Measurements from ENCODE around the gene DIS3L2. TPM values are rescaled to one million over a fixed set of nuclear protein-coding genes. Genes with fewer than 3 reads are reported as not detected.

Gene DIS3L2
- total RNA-seq, 1 donor from 2014 or later = 24.0 TPM

DNA sequence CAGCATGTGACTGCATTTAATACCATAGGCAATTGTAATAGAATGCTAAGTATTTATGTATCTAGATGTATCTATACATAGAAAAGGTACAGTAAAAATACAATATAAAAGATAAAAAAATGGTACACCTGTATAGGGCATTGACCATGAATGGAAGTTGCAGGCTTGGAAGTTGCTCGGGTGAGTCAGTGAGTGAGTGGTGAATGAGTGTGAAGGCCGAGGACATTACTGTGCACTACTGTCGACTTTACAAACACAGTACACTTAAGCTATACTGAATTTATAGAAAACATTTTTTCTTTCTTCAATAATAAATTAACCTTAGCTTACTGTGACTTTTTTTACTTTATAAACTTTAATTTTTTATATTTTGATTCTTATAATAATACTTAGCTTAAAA lies 8.9 kb downstream of the DIS3L2 start:
- no peak for FAIRE-seq
- H3K4me2 ChIP-seq (ENCODE audit: low read length) = no peak overlapping the region
- H3K27ac ChIP-seq (ENCODE audit: low read depth, low read length) = no peak overlapping the region
- H4K20me1 ChIP-seq (ENCODE audit: insufficient read depth, low read length) = peaks cover 25% of the 10 kb centered on the region
- no peak overlapping the region for H3K9ac ChIP-seq (ENCODE audit: low read length)
- H3K4me1 Mint-ChIP-seq (ENCODE audit: low read depth, unreplicated experiment) = no peaks in the 10 kb centered on the region
- no peak overlapping the region for H3K4me3 Mint-ChIP-seq (ENCODE audit: unreplicated experiment)
- no peaks in the 10 kb centered on the region for H3K36me3 ChIP-seq (ENCODE audit: insufficient read depth, low read length)
- no peak overlapping the region for H3K27ac Mint-ChIP-seq (ENCODE audit: unreplicated experiment)
- H3K36me3 Mint-ChIP-seq (ENCODE audit: low read depth, unreplicated experiment) = no peaks in the 10 kb centered on the region
- no peaks in the 10 kb centered on the region for H3K27me3 Mint-ChIP-seq (ENCODE audit: low read depth, unreplicated experiment)
- H3K4me1 ChIP-seq (ENCODE audit: insufficient read depth, low read length) = no peaks in the 10 kb centered on the region
- no peak overlapping the region for H3K4me3 ChIP-seq (ENCODE audit: insufficient read depth, low read depth, low read length)
- peaks cover 60% of the 10 kb centered on the region for H3K79me2 ChIP-seq (ENCODE audit: insufficient read depth, low read length)
- H3K27me3 ChIP-seq (ENCODE audit: insufficient read depth, low read length) = no peaks in the 10 kb centered on the region
- no peak overlapping the region for H2AFZ ChIP-seq (ENCODE audit: low read depth, low read length)
- H3K9me3 ChIP-seq (ENCODE audit: insufficient read depth, low read depth, low read length) = no peaks in the 10 kb centered on the region
- TF ChIP-seq, protein P1, sequence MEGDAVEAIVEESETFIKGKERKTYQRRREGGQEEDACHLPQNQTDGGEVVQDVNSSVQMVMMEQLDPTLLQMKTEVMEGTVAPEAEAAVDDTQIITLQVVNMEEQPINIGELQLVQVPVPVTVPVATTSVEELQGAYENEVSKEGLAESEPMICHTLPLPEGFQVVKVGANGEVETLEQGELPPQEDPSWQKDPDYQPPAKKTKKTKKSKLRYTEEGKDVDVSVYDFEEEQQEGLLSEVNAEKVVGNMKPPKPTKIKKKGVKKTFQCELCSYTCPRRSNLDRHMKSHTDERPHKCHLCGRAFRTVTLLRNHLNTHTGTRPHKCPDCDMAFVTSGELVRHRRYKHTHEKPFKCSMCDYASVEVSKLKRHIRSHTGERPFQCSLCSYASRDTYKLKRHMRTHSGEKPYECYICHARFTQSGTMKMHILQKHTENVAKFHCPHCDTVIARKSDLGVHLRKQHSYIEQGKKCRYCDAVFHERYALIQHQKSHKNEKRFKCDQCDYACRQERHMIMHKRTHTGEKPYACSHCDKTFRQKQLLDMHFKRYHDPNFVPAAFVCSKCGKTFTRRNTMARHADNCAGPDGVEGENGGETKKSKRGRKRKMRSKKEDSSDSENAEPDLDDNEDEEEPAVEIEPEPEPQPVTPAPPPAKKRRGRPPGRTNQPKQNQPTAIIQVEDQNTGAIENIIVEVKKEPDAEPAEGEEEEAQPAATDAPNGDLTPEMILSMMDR (IDR thresholded peaks at IDR 0.05; ENCODE audit: insufficient read depth, low read depth, low read length) = no peak
- TF ChIP-seq EZH2 (IDR thresholded peaks at IDR 0.05; ENCODE audit: insufficient read depth, low read length) = no peak
- H3K9me3 Mint-ChIP-seq (ENCODE audit: unreplicated experiment) = peaks cover 2% of the 10 kb centered on the region
- peak; percentile 11 for DNase-seq (ENCODE audit: low read depth)

DNA sequence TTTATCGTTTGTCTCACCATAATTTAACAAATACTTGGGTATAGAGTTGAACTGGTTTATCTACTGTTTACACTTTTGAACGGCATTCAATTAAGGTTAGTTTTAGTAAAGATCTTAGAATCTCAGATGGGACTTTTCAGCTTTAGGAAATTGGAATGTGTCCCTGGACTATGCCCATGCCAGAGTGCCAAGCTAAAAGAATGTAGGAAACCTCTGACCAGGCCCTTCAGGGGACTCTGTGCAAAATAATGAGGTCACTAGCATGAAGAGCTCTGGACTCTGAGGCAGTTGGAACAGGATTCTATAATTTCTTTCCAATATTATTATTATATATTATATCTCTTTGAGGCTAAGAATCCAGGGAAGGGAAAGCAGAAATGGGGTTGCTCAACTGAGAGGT lies 13.5 kb downstream of the DIS3L2 start:
- H3K9me3 ChIP-seq (ENCODE audit: insufficient read depth, low read depth, low read length) = no peaks in the 10 kb centered on the region
- Mint-ChIP-seq H3K27ac (ENCODE audit: unreplicated experiment) (no peak overlapping the region), H3K4me3 (ENCODE audit: unreplicated experiment) (no peak overlapping the region), H3K4me1 (ENCODE audit: low read depth, unreplicated experiment) (no peaks in the 10 kb centered on the region), H3K27me3 (ENCODE audit: low read depth, unreplicated experiment) (no peaks in the 10 kb centered on the region), H3K36me3 (ENCODE audit: low read depth, unreplicated experiment) (peaks cover 1% of the 10 kb centered on the region), H3K9me3 (ENCODE audit: unreplicated experiment) (no peaks in the 10 kb centered on the region)
- TF ChIP-seq EZH2 (IDR thresholded peaks at IDR 0.05; ENCODE audit: insufficient read depth, low read length) = no peak
- TF ChIP-seq, protein P1 (IDR thresholded peaks at IDR 0.05; ENCODE audit: insufficient read depth, low read depth, low read length) = no peak
- H3K4me1 ChIP-seq (ENCODE audit: insufficient read depth, low read length) = no peaks in the 10 kb centered on the region
- H4K20me1 ChIP-seq (ENCODE audit: insufficient read depth, low read length) = peaks cover 7% of the 10 kb centered on the region
- no peak overlapping the region for H2AFZ ChIP-seq (ENCODE audit: low read depth, low read length)
- no peaks in the 10 kb centered on the region for H3K27me3 ChIP-seq (ENCODE audit: insufficient read depth, low read length)
- peaks cover 51% of the 10 kb centered on the region for H3K79me2 ChIP-seq (ENCODE audit: insufficient read depth, low read length)
- no peak overlapping the region for H3K4me3 ChIP-seq (ENCODE audit: insufficient read depth, low read depth, low read length)
- no peaks in the 10 kb centered on the region for H3K36me3 ChIP-seq (ENCODE audit: insufficient read depth, low read length)
- no peak overlapping the region for H3K27ac ChIP-seq (ENCODE audit: low read depth, low read length)
- H3K9ac ChIP-seq (ENCODE audit: low read length) = no peak overlapping the region
- FAIRE-seq = no peak
- no peak for DNase-seq (ENCODE audit: low read depth)
- H3K4me2 ChIP-seq (ENCODE audit: low read length) = no peak overlapping the region

DNA sequence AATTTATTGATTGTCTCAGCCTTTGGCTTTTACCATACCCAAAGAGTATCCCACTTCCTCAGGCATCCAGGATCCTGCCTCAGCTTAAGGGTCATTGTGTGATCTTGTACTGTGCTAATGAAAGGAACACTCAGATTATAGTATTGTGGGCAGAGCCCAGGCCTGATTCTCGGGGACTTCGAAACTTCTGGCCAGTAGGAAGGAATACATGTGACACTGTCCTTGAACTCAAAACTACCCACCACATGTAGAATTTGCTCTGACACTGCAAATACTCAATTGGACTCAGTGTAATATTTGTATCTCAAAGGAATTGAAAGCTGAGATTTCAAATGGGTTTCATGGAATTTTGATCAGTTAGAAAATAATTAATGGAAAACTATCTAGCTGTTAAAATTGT lies 15.9 kb downstream of the DIS3L2 start:
- H2AFZ ChIP-seq (ENCODE audit: low read depth, low read length) = no peak overlapping the region
- peaks cover 1% of the 10 kb centered on the region for H3K36me3 Mint-ChIP-seq (ENCODE audit: low read depth, unreplicated experiment)
- H3K79me2 ChIP-seq (ENCODE audit: insufficient read depth, low read length) = peaks cover 42% of the 10 kb centered on the region
- no peaks in the 10 kb centered on the region for H3K27me3 Mint-ChIP-seq (ENCODE audit: low read depth, unreplicated experiment)
- no peaks in the 10 kb centered on the region for H3K4me1 ChIP-seq (ENCODE audit: insufficient read depth, low read length)
- no peaks in the 10 kb centered on the region for H3K9me3 ChIP-seq (ENCODE audit: insufficient read depth, low read depth, low read length)
- no peak for FAIRE-seq
- H3K27me3 ChIP-seq (ENCODE audit: insufficient read depth, low read length) = no peaks in the 10 kb centered on the region
- no peak overlapping the region for H3K27ac Mint-ChIP-seq (ENCODE audit: unreplicated experiment)
- H3K9me3 Mint-ChIP-seq (ENCODE audit: unreplicated experiment) = no peaks in the 10 kb centered on the region
- H3K36me3 ChIP-seq (ENCODE audit: insufficient read depth, low read length) = no peaks in the 10 kb centered on the region
- no peak overlapping the region for H3K4me3 Mint-ChIP-seq (ENCODE audit: unreplicated experiment)
- H3K27ac ChIP-seq (ENCODE audit: low read depth, low read length) = no peak overlapping the region
- no peak overlapping the region for H3K4me3 ChIP-seq (ENCODE audit: insufficient read depth, low read depth, low read length)
- no peak overlapping the region for H3K9ac ChIP-seq (ENCODE audit: low read length)
- H4K20me1 ChIP-seq (ENCODE audit: insufficient read depth, low read length) = no peaks in the 10 kb centered on the region
- no peaks in the 10 kb centered on the region for H3K4me1 Mint-ChIP-seq (ENCODE audit: low read depth, unreplicated experiment)
- DNase-seq (ENCODE audit: low read depth) = no peak
- no peak for TF ChIP-seq EZH2 (IDR thresholded peaks at IDR 0.05; ENCODE audit: insufficient read depth, low read length)
- TF ChIP-seq, protein P1 (IDR thresholded peaks at IDR 0.05; ENCODE audit: insufficient read depth, low read depth, low read length) = no peak
- H3K4me2 ChIP-seq (ENCODE audit: low read length) = no peak overlapping the region
